ENCODE results near the gene SMAD6. TPM values are rescaled to one million over a fixed set of nuclear protein-coding genes. Genes with fewer than 3 reads are reported as not detected.
"Not testable (repeated sequence)": the region's sequence is repeated elsewhere in the genome, so short reads cannot be mapped to it uniquely, and the experiment has no call there.

The SMAD6 gene
- polyA plus RNA-seq, 3 donors = 25.6 to 41.7 (median 39.7) TPM

GRCh38 chr15:66747223-66747622 lies 45.2 kb downstream of the SMAD6 start:
- no peak for DNase-seq (ENCODE audit: extremely low read depth in 1 of 11, low read depth in 9 of 11, low spot score in 4 of 11)

GRCh38 chr15:66747886-66748707 lies 46.1 kb downstream of the SMAD6 start:
- peak in 3 of 11 donors; percentile 52 to 69 (median 65) for DNase-seq (ENCODE audit: extremely low read depth in 1 of 11, low read depth in 9 of 11, low spot score in 4 of 11)

GRCh38 chr15:66748708-66749035 lies 46.6 kb downstream of the SMAD6 start:
- no peak for DNase-seq (ENCODE audit: extremely low read depth in 1 of 11, low read depth in 9 of 11, low spot score in 4 of 11)

- DNase-seq (ENCODE audit: extremely low read depth in 1 of 11, low read depth in 9 of 11, low spot score in 4 of 11) = no peak
These were observed 48.0 kb downstream of the SMAD6 start for GRCh38 chr15:66749841-66750575.

GRCh38 chr15:66750609-66751008 lies 48.6 kb downstream of the SMAD6 start:
- DNase-seq (ENCODE audit: extremely low read depth in 1 of 11, low read depth in 9 of 11, low spot score in 4 of 11) = no peak

- no peak for DNase-seq (ENCODE audit: extremely low read depth in 1 of 11, low read depth in 9 of 11, low spot score in 4 of 11)
These were observed 49.5 kb downstream of the SMAD6 start for GRCh38 chr15:66751579-66751978.

- no peak for DNase-seq (ENCODE audit: extremely low read depth in 1 of 11, low read depth in 9 of 11, low spot score in 4 of 11)
These were observed 50.0 kb downstream of the SMAD6 start for GRCh38 chr15:66752078-66752477.

GRCh38 chr15:66753687-66754377 lies 51.8 kb downstream of the SMAD6 start:
- DNase-seq (ENCODE audit: extremely low read depth in 1 of 11, low read depth in 9 of 11, low spot score in 4 of 11) = no peak

- DNase-seq (ENCODE audit: extremely low read depth in 1 of 11, low read depth in 9 of 11, low spot score in 4 of 11) = no peak
These were observed 52.8 kb downstream of the SMAD6 start for GRCh38 chr15:66754789-66755188.

GRCh38 chr15:66755298-66756068 lies 53.4 kb downstream of the SMAD6 start:
- DNase-seq (ENCODE audit: extremely low read depth in 1 of 11, low read depth in 9 of 11, low spot score in 4 of 11) = no peak

GRCh38 chr15:66756295-66756694 lies 54.3 kb downstream of the SMAD6 start:
- DNase-seq (ENCODE audit: extremely low read depth in 1 of 11, low read depth in 9 of 11, low spot score in 4 of 11) = no peak

GRCh38 chr15:66757030-66757429 lies 55.0 kb downstream of the SMAD6 start:
- DNase-seq (ENCODE audit: extremely low read depth in 1 of 11, low read depth in 9 of 11, low spot score in 4 of 11) = no peak

- DNase-seq (ENCODE audit: extremely low read depth in 1 of 11, low read depth in 9 of 11, low spot score in 4 of 11) = no peak
These were observed 55.5 kb downstream of the SMAD6 start for GRCh38 chr15:66757521-66757920.

- not testable (repeated sequence) for DNase-seq (ENCODE audit: extremely low read depth in 1 of 11, low read depth in 9 of 11, low spot score in 4 of 11)
These were observed 56.2 kb downstream of the SMAD6 start for GRCh38 chr15:66758217-66758616.

- DNase-seq (ENCODE audit: extremely low read depth in 1 of 11, low read depth in 9 of 11, low spot score in 4 of 11) = no peak
These were observed 56.8 kb downstream of the SMAD6 start for GRCh38 chr15:66758844-66759243.

- no peak for DNase-seq (ENCODE audit: extremely low read depth in 1 of 11, low read depth in 9 of 11, low spot score in 4 of 11)
These were observed 58.3 kb downstream of the SMAD6 start for GRCh38 chr15:66760097-66760967.

GRCh38 chr15:66760968-66761725 lies 59.1 kb downstream of the SMAD6 start:
- no peak for DNase-seq (ENCODE audit: extremely low read depth in 1 of 11, low read depth in 9 of 11, low spot score in 4 of 11)

All from renal cortex interstitium (tissue), 11 donors.